OCI-LY1 (cell line): ENCODE results near the gene SCN5A.

Experiments
- H2AFZ ChIP-seq: fragments of 200-600 bp; sonication (generic), shearing (Covaris generic); 2 replicates; pipeline ENCODE4 v1.6.0; 2014; ENCODE audit warnings: antibody characterized with exemption, mild to moderate bottlenecking, low read length
- H3F3A ChIP-seq: fragments of 200-600 bp; sonication (generic), shearing (Covaris generic); 2 replicates; pipeline ENCODE4 v1.6.0; 2014; ENCODE audit warnings: mild to moderate bottlenecking, antibody characterized with exemption, low read length, moderate library complexity; ENCODE audit not compliant: insufficient read depth
- H3K27ac ChIP-seq: fragments of 200-600 bp; sonication (generic); 2 replicates; pipeline ENCODE4 v1.5.1; 2014; ENCODE audit warnings: low read length, mixed run types, mild to moderate bottlenecking, low read depth; ENCODE audit not compliant: poor library complexity, severe bottlenecking
- H3K27me3 ChIP-seq: fragments of 200-600 bp; sonication (generic); 2 replicates; pipeline ENCODE4 v1.6.0; 2014; ENCODE audit warnings: antibody characterized with exemption, mild to moderate bottlenecking, low read length, moderate library complexity; ENCODE audit not compliant: insufficient read depth
- H3K36me3 ChIP-seq: fragments of 200-600 bp; sonication (generic); 2 replicates; pipeline ENCODE4 v1.6.1; 2014; ENCODE audit warnings: mild to moderate bottlenecking, antibody characterized with exemption, low read length, moderate library complexity, mixed read lengths; ENCODE audit not compliant: insufficient read depth
- H3K4me1 ChIP-seq: fragments of 200-600 bp; sonication (generic); 2 replicates; pipeline ENCODE4 v1.5.1; 2014; ENCODE audit warnings: mild to moderate bottlenecking, low read length, moderate library complexity; ENCODE audit not compliant: insufficient read depth, severe bottlenecking
- H3K4me2 ChIP-seq: fragments of 200-600 bp; sonication (generic), shearing (Covaris generic); 2 replicates; pipeline ENCODE4 v1.6.1; 2014; ENCODE audit warnings: low read length
- H3K4me3 ChIP-seq: fragments of 200-600 bp; sonication (generic); 2 replicates; pipeline ENCODE4 v1.5.1; 2014; ENCODE audit warnings: low read length, low read depth, mild to moderate bottlenecking, mixed read lengths; ENCODE audit not compliant: poor library complexity, severe bottlenecking
- H3K79me2 ChIP-seq: fragments of 200-600 bp; shearing (Covaris generic); 2 replicates; pipeline ENCODE4 v1.6.1; 2016; ENCODE audit warnings: mixed run types, low read length, mixed read lengths; ENCODE audit not compliant: insufficient read depth
- H3K9ac ChIP-seq: fragments of 200-600 bp; sonication (generic), shearing (Covaris generic); 2 replicates; pipeline ENCODE4 v1.6.1; 2014; ENCODE audit warnings: mild to moderate bottlenecking, low read length, mixed read lengths
- H3K9me2 ChIP-seq: fragments of 200-600 bp; sonication (generic), shearing (Covaris generic); 2 replicates; pipeline ENCODE4 v1.6.1; 2014; ENCODE audit warnings: low read depth, mild to moderate bottlenecking, low read length, mixed read lengths
- H3K9me3 ChIP-seq: fragments of 200-600 bp; shearing (Covaris generic); 2 replicates; pipeline ENCODE4 v1.6.1; 2014; ENCODE audit warnings: low read length, mixed read lengths
- H4K20me1 ChIP-seq: fragments of 200-600 bp; sonication (generic), shearing (Covaris generic); 2 replicates; pipeline ENCODE4 v1.6.0; 2016; ENCODE audit warnings: mild to moderate bottlenecking, low read length; ENCODE audit not compliant: insufficient read depth
- CTCF ChIP-seq: fragments of 200-600 bp; sonication (generic), shearing (Covaris generic); IDR thresholded peaks from 2 replicates; pipeline ENCODE4 v1.5.1; 2017; ENCODE audit warnings: mild to moderate bottlenecking, antibody characterized with exemption, low read length, moderate library complexity, mixed read lengths
- EZH2 ChIP-seq: fragments of 200-600 bp; sonication (generic), shearing (Covaris generic); IDR thresholded peaks from 2 replicates; pipeline ENCODE4 v1.8.0; 2017; ENCODE audit warnings: borderline replicate concordance, mixed run types, mild to moderate bottlenecking, antibody characterized with exemption, low read length, moderate library complexity, mixed read lengths

The SCN5A gene

GRCh38 chr3:38519000-38519399, 130.5 kb downstream of the SCN5A start:
- H3K27me3 ChIP-seq, result no peaks in the 10 kb centered on the region
- no peaks in the 10 kb centered on the region for H3K79me2 ChIP-seq
- H3K4me1 ChIP-seq, result no peaks in the 10 kb centered on the region
- peaks cover 45% of the 10 kb centered on the region; the same call in 1 of the 2 replicates for H3K36me3 ChIP-seq
- no peak for TF ChIP-seq EZH2
- no peaks in the 10 kb centered on the region for H4K20me1 ChIP-seq
- H3K9me2 ChIP-seq, result no peaks in the 10 kb centered on the region
- H3K9me3 ChIP-seq, result no peaks in the 10 kb centered on the region
- no peaks in the 10 kb centered on the region for H3F3A ChIP-seq
- H3K4me2 ChIP-seq, result no peak overlapping the region
- H3K27ac ChIP-seq, result no peak overlapping the region
- no peak overlapping the region for H3K4me3 ChIP-seq
- no peak overlapping the region for H3K9ac ChIP-seq
- H2AFZ ChIP-seq, result no peak overlapping the region

GRCh38 chr3:38516669-38517068, 132.8 kb downstream of the SCN5A start:
- Histone ChIP-seq H3K4me2 (no peak overlapping the region), H3K79me2 (no peaks in the 10 kb centered on the region), H3K27me3 (no peaks in the 10 kb centered on the region), H3K36me3 (peaks cover 42% of the 10 kb centered on the region; the same call in 1 of the 2 replicates), H3F3A (no peaks in the 10 kb centered on the region), H4K20me1 (no peaks in the 10 kb centered on the region), H3K9ac (no peak overlapping the region), H3K27ac (no peak overlapping the region), H3K9me3 (no peaks in the 10 kb centered on the region), H2AFZ (no peak overlapping the region), H3K9me2 (no peaks in the 10 kb centered on the region), H3K4me1 (no peaks in the 10 kb centered on the region), H3K4me3 (no peak overlapping the region)
- TF ChIP-seq CTCF (no peak), EZH2 (no peak)

- H3K9me3 ChIP-seq, result no peaks in the 10 kb centered on the region
- TF ChIP-seq EZH2 (no peak), CTCF (no peak)
- H3K79me2 ChIP-seq, result no peaks in the 10 kb centered on the region
- no peak overlapping the region for H3K9ac ChIP-seq
- H3K36me3 ChIP-seq, result peaks cover 50% of the 10 kb centered on the region; the same call in 1 of the 2 replicates
- H3K4me2 ChIP-seq, result no peak overlapping the region
- H3F3A ChIP-seq, result no peaks in the 10 kb centered on the region
- no peaks in the 10 kb centered on the region for H4K20me1 ChIP-seq
- no peaks in the 10 kb centered on the region for H3K9me2 ChIP-seq
- no peak overlapping the region for H3K27ac ChIP-seq
- H2AFZ ChIP-seq, result no peak overlapping the region
- H3K4me3 ChIP-seq, result no peak overlapping the region
- no peaks in the 10 kb centered on the region for H3K27me3 ChIP-seq
- no peaks in the 10 kb centered on the region for H3K4me1 ChIP-seq
Observed at GRCh38 chr3:38515367-38515766, 134.1 kb downstream of the SCN5A start.

GRCh38 chr3:38511546-38511945, 137.9 kb downstream of the SCN5A start:
- Histone ChIP-seq H3K36me3 (peaks cover 41% of the 10 kb centered on the region; the same call in 1 of the 2 replicates), H3K9me2 (no peaks in the 10 kb centered on the region)
- no peak for TF ChIP-seq EZH2
- no peak for TF ChIP-seq CTCF

More at GRCh38 chr3:38511546-38511945, 137.9 kb downstream of the SCN5A start:
- Histone ChIP-seq H3K27ac (no peak overlapping the region), H3K9ac (no peak overlapping the region), H3K4me1 (no peaks in the 10 kb centered on the region), H4K20me1 (no peaks in the 10 kb centered on the region), H3K9me3 (no peaks in the 10 kb centered on the region), H3F3A (no peaks in the 10 kb centered on the region), H3K79me2 (no peaks in the 10 kb centered on the region), H3K4me3 (no peak overlapping the region), H3K27me3 (no peaks in the 10 kb centered on the region), H3K4me2 (no peak overlapping the region), H2AFZ (no peak overlapping the region)
